PC-3 (cell line): ENCODE data around the gene SPACDR. TPM values are rescaled to one million over a fixed set of nuclear protein-coding genes. Genes with fewer than 3 reads are reported as not detected.

Experiments used
- ATAC-seq: fragments of 200-7000 bp; cut with Tn5 transposase; 2 replicates; pipeline ENCODE4 v1.9.1; 2020; ENCODE audit warnings: mild to moderate bottlenecking, moderate library complexity
- BruUV-seq: library from RNA; stranded (reverse); fragments of 400-500 nt; replicated peaks from 2 replicates; lab custom pipeline; 2021; lab: Mats Ljungman, UMichigan
- CTCF ChIA-PET: fragments of 300-600 bp; sonication (Branson Sonifier 250); formaldehyde crosslinking; loops from one replicate; lab custom pipeline; 2022; ENCODE audit warnings: antibody characterized with exemption; lab: Charles Lee
- POLR2A ChIA-PET: fragments of 300-600 bp; sonication (Branson Sonifier 250); formaldehyde crosslinking; loops from one replicate; lab custom pipeline; 2022; ENCODE audit warnings: antibody characterized with exemption; ENCODE audit not compliant: unreplicated experiment; lab: Charles Lee
- DNase-seq: peaks from one replicate; pipeline ENCODE4 v3.0.0-alpha.2; 2015
- H2AFZ ChIP-seq: fragments of 300-600 bp; sonication (generic); 2 replicates; pipeline ENCODE4 v1.6.0; 2016; ENCODE audit warnings: antibody characterized with exemption, low read length
- H3F3A ChIP-seq: fragments of 300-600 bp; sonication (generic); one replicate; pipeline ENCODE4 v1.6.0; 2017; ENCODE audit warnings: antibody characterized with exemption, low read length, control low read depth, mild to moderate bottlenecking; ENCODE audit not compliant: unreplicated experiment
- H3K27ac ChIP-seq: fragments of 300-600 bp; sonication (generic); 2 replicates; pipeline ENCODE4 v1.5.1; 2016; ENCODE audit warnings: mild to moderate bottlenecking, low read length
- H3K27me3 ChIP-seq: fragments of 300-600 bp; sonication (generic); 2 replicates; pipeline ENCODE4 v1.6.1; 2016; ENCODE audit warnings: low read length, mixed read lengths
- H3K36me3 ChIP-seq: fragments of 300-600 bp; sonication (generic); 2 replicates; pipeline ENCODE4 v1.6.1; 2016; ENCODE audit warnings: low read depth, mixed run types, low read length, mixed read lengths
- H3K4me1 ChIP-seq: fragments of 300-600 bp; sonication (generic); 2 replicates; pipeline ENCODE4 v1.5.1; 2016; ENCODE audit warnings: low read length; ENCODE audit not compliant: insufficient read depth
- H3K4me2 ChIP-seq: fragments of 300-600 bp; sonication (generic); 2 replicates; pipeline ENCODE4 v1.6.0; 2016; ENCODE audit warnings: low read length
- H3K4me3 ChIP-seq: fragments of 300-600 bp; sonication (generic); 2 replicates; pipeline ENCODE4 v1.5.1; 2016; ENCODE audit warnings: mild to moderate bottlenecking, low read length, mixed read lengths
- H3K79me2 ChIP-seq: fragments of 300-600 bp; sonication (generic); 2 replicates; pipeline ENCODE4 v1.6.1; 2017; ENCODE audit warnings: low read length, mixed read lengths
- H3K9ac ChIP-seq: fragments of 300-600 bp; sonication (generic); 2 replicates; pipeline ENCODE4 v1.6.0; 2016; ENCODE audit warnings: mild to moderate bottlenecking, low read length
- H3K9me2 ChIP-seq: fragments of 300-600 bp; sonication (generic); replicated peaks from 2 replicates; pipeline ENCODE4 v1.6.1; 2016; ENCODE audit warnings: mixed run types, low read length, mixed read lengths
- H3K9me3 ChIP-seq: fragments of 300-600 bp; sonication (generic); 2 replicates; pipeline ENCODE4 v1.6.1; 2016; ENCODE audit warnings: low read length, mixed read lengths
- H4K20me1 ChIP-seq: fragments of 300-600 bp; sonication (generic); 2 replicates; pipeline ENCODE4 v1.6.1; 2016; ENCODE audit warnings: low read length, mixed read lengths
- EZH2 ChIP-seq: fragments of 300-600 bp; sonication (generic); IDR thresholded peaks from one replicate; pipeline ENCODE4 v1.6.1; 2017; ENCODE audit warnings: antibody characterized with exemption, mild to moderate bottlenecking, low read length; ENCODE audit not compliant: unreplicated experiment
- EZH2phosphoT487 ChIP-seq: fragments of 300-600 bp; sonication (generic); IDR thresholded peaks from 2 replicates; pipeline ENCODE4 v1.6.1; 2018; ENCODE audit warnings: mild to moderate bottlenecking, antibody characterized with exemption, low read length, borderline replicate concordance
- intact Hi-C: fragments of 100-400 bp; cut with micrococcal nuclease; formaldehyde crosslinking; loops from 2 replicates; pipeline ENCODE4 v1.9.0; 2023
- total RNA-seq: library from RNA; depleted of rRNA; stranded (reverse); fragments of >200 nt; gene quantifications from 2 replicates; pipeline ENCODE4 v1.2.3, GENCODE V29; 2014
- TF ChIP-seq, protein P1 (sequence below): fragments of 300-600 bp; sonication (generic); conservative IDR thresholded peaks from 2 replicates; pipeline ENCODE4 v1.5.1; 2017; ENCODE audit warnings: antibody characterized with exemption, low read depth, mild to moderate bottlenecking, low read length

Gene SPACDR
- total RNA-seq, 1 experiment from 2014 or later = 0.11 TPM

GRCh38 chr7:100496509-100496908 is 32.4 kb upstream of the SPACDR start:
- no peak for DNase-seq
- H3K9ac ChIP-seq = no peak overlapping the region
- no peak overlapping the region for H3K4me2 ChIP-seq
- intact Hi-C loops = no loop called here
- TF ChIP-seq, protein P1, sequence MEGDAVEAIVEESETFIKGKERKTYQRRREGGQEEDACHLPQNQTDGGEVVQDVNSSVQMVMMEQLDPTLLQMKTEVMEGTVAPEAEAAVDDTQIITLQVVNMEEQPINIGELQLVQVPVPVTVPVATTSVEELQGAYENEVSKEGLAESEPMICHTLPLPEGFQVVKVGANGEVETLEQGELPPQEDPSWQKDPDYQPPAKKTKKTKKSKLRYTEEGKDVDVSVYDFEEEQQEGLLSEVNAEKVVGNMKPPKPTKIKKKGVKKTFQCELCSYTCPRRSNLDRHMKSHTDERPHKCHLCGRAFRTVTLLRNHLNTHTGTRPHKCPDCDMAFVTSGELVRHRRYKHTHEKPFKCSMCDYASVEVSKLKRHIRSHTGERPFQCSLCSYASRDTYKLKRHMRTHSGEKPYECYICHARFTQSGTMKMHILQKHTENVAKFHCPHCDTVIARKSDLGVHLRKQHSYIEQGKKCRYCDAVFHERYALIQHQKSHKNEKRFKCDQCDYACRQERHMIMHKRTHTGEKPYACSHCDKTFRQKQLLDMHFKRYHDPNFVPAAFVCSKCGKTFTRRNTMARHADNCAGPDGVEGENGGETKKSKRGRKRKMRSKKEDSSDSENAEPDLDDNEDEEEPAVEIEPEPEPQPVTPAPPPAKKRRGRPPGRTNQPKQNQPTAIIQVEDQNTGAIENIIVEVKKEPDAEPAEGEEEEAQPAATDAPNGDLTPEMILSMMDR = no peak
- TF ChIP-seq EZH2 (no peak), EZH2phosphoT487 (no peak)
- no peaks in the 10 kb centered on the region for H4K20me1 ChIP-seq
- no peak overlapping the region for H3K4me3 ChIP-seq
- H3F3A ChIP-seq = no peaks in the 10 kb centered on the region
- no TSS peak for BruUV-seq
- no peaks in the 10 kb centered on the region for H3K79me2 ChIP-seq
- no peaks in the 10 kb centered on the region for H3K27me3 ChIP-seq
- H3K4me1 ChIP-seq = no peaks in the 10 kb centered on the region
- no peaks in the 10 kb centered on the region for H3K9me2 ChIP-seq
- ChIA-PET POLR2A (no interaction called here), CTCF (interaction anchor here (0.7 to 1.1 kb wide), 2 partner anchors 31 to 1968 kb away, joined by 3 to 6 read pairs; no protein-coding TSS in a partner anchor)
- H3K9me3 ChIP-seq = no peaks in the 10 kb centered on the region
- H3K36me3 ChIP-seq = no peaks in the 10 kb centered on the region
- no peak overlapping the region for H3K27ac ChIP-seq
- H2AFZ ChIP-seq = no peak overlapping the region
- ATAC-seq = no peak

GRCh38 chr7:100493476-100494264 is 29.6 kb upstream of the SPACDR start:
- Histone ChIP-seq H3K9ac (no peak overlapping the region), H3K27me3 (no peaks in the 10 kb centered on the region), H3K4me2 (peak overlapping the region; percentile 56), H4K20me1 (no peaks in the 10 kb centered on the region), H3K27ac (no peak overlapping the region), H3K4me1 (no peaks in the 10 kb centered on the region), H3F3A (no peaks in the 10 kb centered on the region), H3K9me2 (no peaks in the 10 kb centered on the region), H3K36me3 (no peaks in the 10 kb centered on the region), H3K79me2 (no peaks in the 10 kb centered on the region), H3K4me3 (peak overlapping the region; percentile 21; the same call in 1 of the 2 replicates), H3K9me3 (no peaks in the 10 kb centered on the region), H2AFZ (peak overlapping the region; percentile 64)
- TF ChIP-seq EZH2 (no peak), EZH2phosphoT487 (no peak)
- TF ChIP-seq, protein P1 = no peak
- no peak for DNase-seq
- POLR2A ChIA-PET = no interaction called here
- BruUV-seq = no TSS peak
- CTCF ChIA-PET = no interaction called here
- intact Hi-C loops = no loop called here
- ATAC-seq = peak; percentile 64
